Urinary bladder (tissue), 4 donors: Measurements from ENCODE around the gene WDR91. TPM values are rescaled to one million over a fixed set of nuclear protein-coding genes. Genes with fewer than 3 reads are reported as not detected.
"Not testable (repeated sequence)": the region's sequence is repeated elsewhere in the genome, so short reads cannot be mapped to it uniquely, and the experiment has no call there.

Experiments
- DNase-seq: peaks from one replicate; pipeline ENCODE4 v3.0.0-alpha.2; 2015; ENCODE audit errors: extremely low spot score
- H3K27ac ChIP-seq: one replicate; pipeline ENCODE4 v1.5.1; 2013; ENCODE audit warnings: low read depth, mild to moderate bottlenecking, moderate library complexity
- H3K36me3 ChIP-seq: one replicate; pipeline ENCODE4 v1.6.1; 2013; ENCODE audit warnings: mild to moderate bottlenecking, moderate library complexity; ENCODE audit not compliant: insufficient read depth
- H3K4me1 ChIP-seq: one replicate; pipeline ENCODE4 v1.6.1; 2013; ENCODE audit warnings: mild to moderate bottlenecking, moderate library complexity; ENCODE audit not compliant: insufficient read depth
- H3K4me3 ChIP-seq: one replicate; pipeline ENCODE4 v1.5.1; 2013; ENCODE audit warnings: low read depth, low read length
- WGBS: extraction: QIAGEN DNeasy Blood & Tissue Kit; methylation state at CpG from one replicate; pipeline ENCODE4 v1.1.7; 2013; 5-methylcytosine and 5-hydroxymethylcytosine counted together
- polyA plus RNA-seq: library from polyadenylated mRNA; stranded (reverse); fragments of 200-250 nt; gene quantifications from one replicate; pipeline ENCODE4 v1.2.3, GENCODE V29; 2013
- total RNA-seq: library from RNA; depleted of rRNA; stranded (reverse); fragments of >200 nt; gene quantifications from one replicate; pipeline ENCODE4 v1.2.3, GENCODE V29; 2014
- donor health status: healthy with polysubstance abuse.
- donor health status: healthy.

WDR91 gene
- total and polyA plus RNA-seq, 2 donors, result 11.4 to 14.1 TPM

- H3K4me1 ChIP-seq, H3K4me3 ChIP-seq, H3K27ac ChIP-seq, DNase-seq, H3K36me3 ChIP-seq: not testable (repeated sequence)
- 65% methylated on average over 4 of the region's 4 CpGs for WGBS
Measured at GRCh38 chr7:135173916-135174315, 37.4 kb downstream of the WDR91 start.

GRCh38 chr7:135171581-135172291 is 39.6 kb downstream of the WDR91 start:
- not testable (repeated sequence) for H3K4me1 ChIP-seq, H3K36me3 ChIP-seq, DNase-seq, H3K4me3 ChIP-seq, H3K27ac ChIP-seq
- WGBS, result 40% methylated on average over 19 of the region's 19 CpGs

- DNase-seq, H3K4me1 ChIP-seq, H3K36me3 ChIP-seq: not testable (repeated sequence)
- H3K4me3 ChIP-seq, result peak overlapping the region; percentile 87
- H3K27ac ChIP-seq, result peak overlapping the region; percentile 97
- WGBS, result 16% methylated on average over 12 of the region's 12 CpGs
Measured at GRCh38 chr7:135170998-135171481, 40.3 kb downstream of the WDR91 start.

GRCh38 chr7:135170274-135170997 is 40.9 kb downstream of the WDR91 start, which contains the start of gene CYREN:
CYREN (minus strand) TSS chr7:135170707; CDS start chr7:135168922, 1,785 bp downstream.
- Histone ChIP-seq H3K4me3 (peak within 1 kb of the TSS; percentile 87), H3K36me3 (no peaks in the 10 kb centered on the region), H3K27ac (peak within 1 kb of the TSS; percentile 97), H3K4me1 (no peaks in the 10 kb centered on the region)
- WGBS, result under 1% methylated on average over 77 of the region's 77 CpGs
- peak; percentile 56 for DNase-seq

- H3K36me3 ChIP-seq, result no peaks in the 10 kb centered on the region
- under 1% methylated on average over 17 of the region's 17 CpGs for WGBS
- no peaks in the 10 kb centered on the region for H3K4me1 ChIP-seq
- DNase-seq, result no peak
- H3K4me3 ChIP-seq, result peak overlapping the region; percentile 87
- H3K27ac ChIP-seq, result peak overlapping the region; percentile 97
Measured at GRCh38 chr7:135169964-135170273, 41.4 kb downstream of the WDR91 start.

- peak overlapping the region; percentile 97 for H3K27ac ChIP-seq
- peak overlapping the region; percentile 87 for H3K4me3 ChIP-seq
- no peaks in the 10 kb centered on the region for H3K36me3 ChIP-seq
- H3K4me1 ChIP-seq, result no peaks in the 10 kb centered on the region
- no peak for DNase-seq
- WGBS, result 61% methylated on average over 11 of the region's 11 CpGs
Measured at GRCh38 chr7:135169141-135169963, 42.0 kb downstream of the WDR91 start.

GRCh38 chr7:135168489-135169140 is 42.7 kb downstream of the WDR91 start:
- H3K4me3 ChIP-seq, result no peak overlapping the region
- H3K36me3 ChIP-seq, result no peaks in the 10 kb centered on the region
- no peak for DNase-seq
- no peaks in the 10 kb centered on the region for H3K4me1 ChIP-seq
- WGBS, result 92% methylated on average over 13 of the region's 13 CpGs
- H3K27ac ChIP-seq, result no peak overlapping the region

GRCh38 chr7:135168001-135168400 is 43.3 kb downstream of the WDR91 start:
- no peak for DNase-seq
- H3K27ac ChIP-seq, result no peak overlapping the region
- 67% methylated on average over 9 of the region's 9 CpGs for WGBS
- H3K4me1 ChIP-seq, result no peaks in the 10 kb centered on the region
- no peak overlapping the region for H3K4me3 ChIP-seq
- H3K36me3 ChIP-seq, result no peaks in the 10 kb centered on the region

GRCh38 chr7:135167365-135167917 is 43.9 kb downstream of the WDR91 start:
- 86% methylated on average over 12 of the region's 12 CpGs for WGBS
- H3K4me1 ChIP-seq, result no peaks in the 10 kb centered on the region
- H3K4me3 ChIP-seq, result no peak overlapping the region
- no peak overlapping the region for H3K27ac ChIP-seq
- H3K36me3 ChIP-seq, result no peaks in the 10 kb centered on the region
- no peak for DNase-seq

- DNase-seq, result no peak
- no peaks in the 10 kb centered on the region for H3K36me3 ChIP-seq
- H3K4me3 ChIP-seq, result no peak overlapping the region
- H3K27ac ChIP-seq, result no peak overlapping the region
- 80% methylated on average over 18 of the region's 18 CpGs for WGBS
- H3K4me1 ChIP-seq, result no peaks in the 10 kb centered on the region
Measured at GRCh38 chr7:135166338-135166990, 44.9 kb downstream of the WDR91 start.

GRCh38 chr7:135165862-135166261 is 45.5 kb downstream of the WDR91 start:
- no peaks in the 10 kb centered on the region for H3K36me3 ChIP-seq
- H3K27ac ChIP-seq, result no peak overlapping the region
- no peak overlapping the region for H3K4me3 ChIP-seq
- 83% methylated on average over 4 of the region's 4 CpGs for WGBS
- H3K4me1 ChIP-seq, result no peaks in the 10 kb centered on the region
- no peak for DNase-seq

GRCh38 chr7:135164357-135165061 is 46.8 kb downstream of the WDR91 start:
- H3K27ac ChIP-seq, result no peak overlapping the region
- WGBS, result 85% methylated on average over 18 of the region's 18 CpGs

More at GRCh38 chr7:135164357-135165061, 46.8 kb downstream of the WDR91 start:
- Histone ChIP-seq H3K4me1 (peaks cover 2% of the 10 kb centered on the region), H3K4me3 (no peak overlapping the region), H3K36me3 (no peaks in the 10 kb centered on the region)
- DNase-seq, result no peak
